NCI-H1092 (cell line): ENCODE results near the gene CCDC97.
"Not testable (repeated sequence)": the region's sequence is repeated elsewhere in the genome, so short reads cannot be mapped to it uniquely, and the experiment has no call there.

ENCODE experiments used
- DNase-seq: peaks from one replicate; lab custom pipeline; 2025; lab: John Stamatoyannopoulos, UW

Gene CCDC97

GRCh38 chr19:41310033-41310831 is at the start of gene CCDC97:
Gene CCDC97 (plus strand): TSS chr19:41310172. CDS start chr19:41310311, 139 bp downstream.
- DNase-seq = peak; percentile 75

GRCh38 chr19:41261474-41262190 is 48.3 kb upstream of the CCDC97 start:
- DNase-seq = no peak

- DNase-seq = no peak
These were observed 46.7 kb upstream of the CCDC97 start for GRCh38 chr19:41263042-41263849.

- peak; percentile 99 for DNase-seq
These were observed 46.0 kb upstream of the CCDC97 start, which contains the start of gene HNRNPUL1 for GRCh38 chr19:41263850-41264580. Gene HNRNPUL1 (plus strand): TSS chr19:41264372. CDS start chr19:41264504, 132 bp downstream.

GRCh38 chr19:41264581-41265394 is 45.2 kb upstream of the CCDC97 start:
- DNase-seq = peak; percentile 8

GRCh38 chr19:41265395-41266153 is 44.4 kb upstream of the CCDC97 start:
- DNase-seq = no peak

- DNase-seq = no peak
These were observed 40.9 kb upstream of the CCDC97 start for GRCh38 chr19:41269055-41269454.

- DNase-seq = no peak
These were observed 40.4 kb upstream of the CCDC97 start for GRCh38 chr19:41269571-41269970.

- DNase-seq = no peak
These were observed 36.9 kb upstream of the CCDC97 start for GRCh38 chr19:41273076-41273475.

GRCh38 chr19:41274802-41275201 is 35.2 kb upstream of the CCDC97 start:
- DNase-seq = no peak

GRCh38 chr19:41276231-41276630 is 33.7 kb upstream of the CCDC97 start:
- no peak for DNase-seq

GRCh38 chr19:41278478-41278877 is 31.5 kb upstream of the CCDC97 start:
- DNase-seq = no peak

GRCh38 chr19:41288673-41289530 is 21.1 kb upstream of the CCDC97 start:
- no peak for DNase-seq

- not testable (repeated sequence) for DNase-seq
These were observed 20.2 kb upstream of the CCDC97 start for GRCh38 chr19:41289814-41290213.

GRCh38 chr19:41294393-41294792 is 15.6 kb upstream of the CCDC97 start:
- no peak for DNase-seq

GRCh38 chr19:41295499-41295898 is 14.5 kb upstream of the CCDC97 start:
- DNase-seq = no peak

GRCh38 chr19:41296433-41296871 is 13.5 kb upstream of the CCDC97 start:
- DNase-seq = no peak

GRCh38 chr19:41297628-41298347 is 12.2 kb upstream of the CCDC97 start:
- no peak for DNase-seq
